HCT116 (cell line): Measurements from ENCODE around the gene CENPC. TPM values are rescaled to one million over a fixed set of nuclear protein-coding genes. Genes with fewer than 3 reads are reported as not detected.
"Not testable (repeated sequence)": the region's sequence is repeated elsewhere in the genome, so short reads cannot be mapped to it uniquely, and the experiment has no call there.

Source experiments
- ATAC-seq: fragments of 200-7000 bp; cut with Tn5 transposase; 2 replicates; pipeline ENCODE4 v1.9.1; 2020; ENCODE audit warnings: mild to moderate bottlenecking, moderate library complexity
- BruUV-seq: library from RNA; stranded (reverse); fragments of 400-500 nt; replicated peaks from 2 replicates; lab custom pipeline; 2021; lab: Mats Ljungman, UMichigan
- CTCF ChIA-PET: fragments of 300-600 bp; sonication (Branson Sonifier 250); formaldehyde crosslinking; loops from one replicate; lab custom pipeline; 2021; ENCODE audit warnings: antibody characterized with exemption; lab: Charles Lee
- POLR2A ChIA-PET: fragments of 300-600, 350-600 bp; sonication (Branson Sonifier 250); formaldehyde crosslinking; loops from one replicate; lab custom pipeline; 2021; ENCODE audit warnings: antibody characterized with exemption; lab: Charles Lee
- RAD21 ChIA-PET, 2 experiments: fragments of 300-600 bp; sonication (Branson Sonifier 250); formaldehyde crosslinking; loops; one replicate each; lab custom pipeline; 2023; ENCODE audit warnings: low total read pairs in 2 of 2; ENCODE audit not compliant: uncharacterized antibody in 2 of 2, unreplicated experiment in 2 of 2, low non-redundant PET in 1 of 2; lab: Charles Lee
- DNase-seq: peaks from one replicate; pipeline ENCODE4 v3.0.0-alpha.2; 2010; ENCODE audit warnings: low read depth, low spot score
- H2AFZ ChIP-seq: fragments of 200-600 bp; shearing (Covaris generic), sonication (generic); 2 replicates; pipeline ENCODE4 v1.6.1; 2017; ENCODE audit warnings: low read depth, mixed run types, mixed read lengths, antibody characterized with exemption, low read length; ENCODE audit not compliant: poor library complexity, severe bottlenecking
- H3K27ac ChIP-seq: 2 replicates; pipeline ENCODE4 v1.5.1; 2012; ENCODE audit warnings: low read depth, low read length
- H3K27me3 ChIP-seq: fragments of 200-600 bp; sonication (generic); 2 replicates; pipeline ENCODE4 v1.6.1; 2016; ENCODE audit warnings: mixed run types, low read length, mixed read lengths; ENCODE audit not compliant: insufficient read depth
- H3K36me3 ChIP-seq, 2 experiments: fragments of 200-500 bp in 1 of 2; fragments of 200-600 bp in 1 of 2; sonication (Bioruptor generic) in 1 of 2; sonication (generic) in 1 of 2; 2 replicates each; pipeline versions ENCODE4 v1.5.1 to v1.6.1; 2014 to 2016; ENCODE audit warnings: low read length in 2 of 2, inconsistent platforms in 1 of 2, mixed read lengths in 1 of 2, mixed run types in 1 of 2; ENCODE audit not compliant: insufficient read depth in 2 of 2, control insufficient read depth in 1 of 2
- H3K4me1 ChIP-seq, 2 experiments: fragments of 200-600 bp in 1 of 2; sonication (generic) in 1 of 2; 2 replicates each; pipeline versions ENCODE4 v1.5.1 to v1.6.1; 2012 to 2017; ENCODE audit warnings: low read length in 2 of 2, inconsistent platforms in 1 of 2, mild to moderate bottlenecking in 1 of 2, mixed read lengths in 1 of 2, mixed run types in 1 of 2, moderate library complexity in 1 of 2; ENCODE audit not compliant: insufficient read depth in 2 of 2, control insufficient read depth in 1 of 2
- H3K4me2 ChIP-seq: fragments of 200-600 bp; sonication (generic); 2 replicates; pipeline ENCODE4 v1.6.1; 2017; ENCODE audit warnings: mixed run types, low read length, mixed read lengths
- H3K4me3 ChIP-seq, 2 experiments: fragments of 200-600 bp in 1 of 2; sonication (generic) in 1 of 2; replicated peaks in 1 of 2; 2 replicates each; pipeline ENCODE4 v1.5.1; 2011 to 2016; ENCODE audit warnings: low read length in 2 of 2, control low read depth in 1 of 2, low read depth in 1 of 2, mild to moderate bottlenecking in 1 of 2, mixed read lengths in 1 of 2, mixed run types in 1 of 2
- H3K79me2 ChIP-seq: fragments of 200-600 bp; sonication (generic); 2 replicates; pipeline ENCODE4 v1.6.1; 2017; ENCODE audit warnings: mild to moderate bottlenecking, mixed run types, low read length, moderate library complexity, mixed read lengths; ENCODE audit not compliant: insufficient read depth
- H3K9ac ChIP-seq: fragments of 200-600 bp; sonication (generic); 2 replicates; pipeline ENCODE4 v1.6.1; 2016; ENCODE audit warnings: low read length, mixed read lengths
- H3K9me2 ChIP-seq: fragments of 200-600 bp; sonication (generic), shearing (Covaris generic); 2 replicates; pipeline ENCODE4 v1.6.1; 2017; ENCODE audit warnings: mixed run types, mild to moderate bottlenecking, moderate library complexity; ENCODE audit not compliant: insufficient read depth
- H3K9me3 ChIP-seq, 2 experiments: fragments of 200-500 bp in 1 of 2; fragments of 200-600 bp in 1 of 2; sonication (Bioruptor generic) in 1 of 2; sonication (generic) in 1 of 2; 2 replicates each; pipeline ENCODE4 v1.6.1; 2014 to 2017; ENCODE audit warnings: low read length in 2 of 2, mixed read lengths in 2 of 2, inconsistent platforms in 1 of 2, low read depth in 1 of 2, mild to moderate bottlenecking in 1 of 2, mixed run types in 1 of 2, moderate library complexity in 1 of 2; ENCODE audit not compliant: control insufficient read depth in 1 of 2, insufficient read depth in 1 of 2
- H4K20me1 ChIP-seq: fragments of 200-600 bp; sonication (generic), shearing (Covaris generic); 2 replicates; pipeline ENCODE4 v1.6.1; 2017; ENCODE audit warnings: mixed run types, mild to moderate bottlenecking, moderate library complexity; ENCODE audit not compliant: insufficient read depth
- ATF3 ChIP-seq: IDR thresholded peaks from 2 replicates; pipeline ENCODE4 v1.6.1; 2012
- CEBPB ChIP-seq: IDR thresholded peaks from 2 replicates; pipeline ENCODE4 v1.6.1; 2012; ENCODE audit warnings: low read depth
- CTCF ChIP-seq, 3 experiments: fragments of 200-600 bp in 1 of 3; sonication (generic) in 1 of 3; IDR thresholded peaks in 2 of 3; conservative IDR thresholded peaks in 1 of 3; 2 replicates each; pipeline ENCODE4 v1.5.1; 2012 to 2017; ENCODE audit warnings: low read depth in 2 of 3, low read length in 2 of 3, antibody characterized with exemption in 1 of 3, borderline replicate concordance in 1 of 3, control low read depth in 1 of 3, mild to moderate bottlenecking in 1 of 3, mixed read lengths in 1 of 3, mixed run types in 1 of 3, moderate library complexity in 1 of 3; ENCODE audit not compliant: insufficient read depth in 1 of 3
- EGR1 ChIP-seq: IDR thresholded peaks from 2 replicates; pipeline ENCODE4 v1.6.1; 2012; ENCODE audit warnings: low read depth
- ELF1 ChIP-seq: IDR thresholded peaks from 2 replicates; pipeline ENCODE4 v1.6.1; 2012; ENCODE audit warnings: low read depth, borderline replicate concordance
- EZH2phosphoT487 ChIP-seq: fragments of 200-600 bp; IDR thresholded peaks from 2 replicates; pipeline ENCODE4 v1.6.1; 2018; ENCODE audit warnings: antibody characterized with exemption, borderline replicate concordance
- FOSL1 ChIP-seq: IDR thresholded peaks from 2 replicates; pipeline ENCODE4 v1.6.1; 2012; ENCODE audit warnings: low read depth
- JUND ChIP-seq: IDR thresholded peaks from 2 replicates; pipeline ENCODE4 v1.6.1; 2012
- POLR2AphosphoS5 ChIP-seq: IDR thresholded peaks from 2 replicates; pipeline ENCODE4 v1.6.1; 2011; ENCODE audit warnings: mild to moderate bottlenecking, low read depth, low read length, moderate library complexity
- RAD21 ChIP-seq: IDR thresholded peaks from 2 replicates; pipeline ENCODE4 v1.6.1; 2012; ENCODE audit warnings: low read depth, mild to moderate bottlenecking
- REST ChIP-seq: IDR thresholded peaks from 2 replicates; pipeline ENCODE4 v1.6.1; 2012; ENCODE audit warnings: low read depth
- SP1 ChIP-seq: IDR thresholded peaks from 2 replicates; pipeline ENCODE4 v1.6.1; 2012; ENCODE audit warnings: low read depth
- SRF ChIP-seq: IDR thresholded peaks from 2 replicates; pipeline ENCODE4 v1.6.1; 2012; ENCODE audit warnings: low read depth
- ZBTB33 ChIP-seq: IDR thresholded peaks from 2 replicates; pipeline ENCODE4 v1.6.1; 2011; ENCODE audit warnings: mild to moderate bottlenecking, low read length, moderate library complexity; ENCODE audit not compliant: insufficient replicate concordance; ENCODE audit errors: extremely low read depth
- ZFX ChIP-seq: fragments of 450-650 bp; IDR thresholded peaks from 2 replicates; pipeline ENCODE4 v1.6.1; 2017
- intact Hi-C: fragments of 100-400 bp; cut with micrococcal nuclease; formaldehyde crosslinking; loops from 2 replicates; pipeline ENCODE4 v1.10.0; 2022
- total RNA-seq: library from RNA; stranded (reverse); gene quantifications from one replicate; pipeline ENCODE4 v1.2.1, GENCODE V29; 2021; ENCODE audit not compliant: unreplicated experiment

CENPC gene
- total RNA-seq, 1 experiment from 2014 or later: 15.4 TPM

GRCh38 chr4:67533112-67533511 lies 12.2 kb downstream of the CENPC start:
- RAD21 ChIA-PET: no interaction called here
- no peak for ATAC-seq
- Histone ChIP-seq H3K9me3 (no peaks in the 10 kb centered on the region), H3K9ac (no peak overlapping the region), H2AFZ (no peak overlapping the region), H3K9me2 (no peaks in the 10 kb centered on the region), H4K20me1 (0 out of 2 replicates have a peak, but pooled peaks cover 4% of the 10 kb centered on the region), H3K79me2 (peaks cover 31% of the 10 kb centered on the region), H3K27ac (no peak overlapping the region), H3K36me3 (peaks cover 24 to 30% of the 10 kb centered on the region in 2 experiments), H3K4me1 (no peaks in the 10 kb centered on the region), H3K4me3 (no peak overlapping the region), H3K4me2 (no peak overlapping the region), H3K27me3 (no peaks in the 10 kb centered on the region)
- BruUV-seq: no TSS peak
- POLR2A ChIA-PET: no interaction called here
- intact Hi-C loops: no loop called here
- no peak for DNase-seq
- CTCF ChIA-PET: no interaction called here
- no peak for TF ChIP-seq RAD21
- TF ChIP-seq CTCF (IDR thresholded peaks at IDR 0.05 in 2 of 3, conservative IDR thresholded peaks at IDR 0.05 in 1 of 3; ENCODE audit: borderline replicate concordance in 1 of 3, insufficient read depth in 1 of 3, low read depth in 2 of 3, low read length in 2 of 3): no peak
- TF ChIP-seq EGR1: no peak
- no peak for TF ChIP-seq SRF
- TF ChIP-seq EZH2phosphoT487: no peak
- TF ChIP-seq FOSL1: no peak
- TF ChIP-seq ELF1: no peak
- TF ChIP-seq SP1: no peak
- no peak for TF ChIP-seq ATF3
- TF ChIP-seq CEBPB: no peak
- TF ChIP-seq ZFX: no peak
- no peak for TF ChIP-seq REST
- no peak for TF ChIP-seq ZBTB33
- no peak for TF ChIP-seq JUND
- TF ChIP-seq POLR2AphosphoS5: no peak

GRCh38 chr4:67532397-67532796 lies 12.9 kb downstream of the CENPC start:
- POLR2A ChIA-PET: not testable (repeated sequence)
- H3K79me2 ChIP-seq: peaks cover 36% of the 10 kb centered on the region

More at GRCh38 chr4:67532397-67532796, 12.9 kb downstream of the CENPC start:
- H3K4me3 ChIP-seq, H3K9me3 ChIP-seq, BruUV-seq, CTCF ChIA-PET, H2AFZ ChIP-seq, H3K4me2 ChIP-seq, H3K9ac ChIP-seq, H3K4me1 ChIP-seq, H3K27ac ChIP-seq, intact Hi-C loops, H3K9me2 ChIP-seq, H4K20me1 ChIP-seq, H3K27me3 ChIP-seq, RAD21 ChIA-PET, DNase-seq, ATAC-seq: not testable (repeated sequence)
- H3K36me3 ChIP-seq: peaks cover 24 to 30% of the 10 kb centered on the region in 2 experiments
